GM19463 (cell line): ENCODE results near the gene SNX13.
"Not testable (repeated sequence)": the region's sequence is repeated elsewhere in the genome, so short reads cannot be mapped to it uniquely, and the experiment has no call there.

Source experiments
- ATAC-seq: cut with Tn5 transposase; IDR thresholded peaks from one replicate; pipeline ENCODE4 v1.9.1; 2021; ENCODE audit warnings: mild to moderate bottlenecking, moderate library complexity; ENCODE audit not compliant: unreplicated experiment

The SNX13 gene

GRCh38 chr7:17855202-17855601, 85.1 kb downstream of the SNX13 start:
- no peak for ATAC-seq

GRCh38 chr7:17854261-17855047, 85.8 kb downstream of the SNX13 start:
- no peak for ATAC-seq

GRCh38 chr7:17852361-17852760, 87.9 kb downstream of the SNX13 start:
- ATAC-seq = no peak

GRCh38 chr7:17849504-17849903, 90.8 kb downstream of the SNX13 start:
- no peak for ATAC-seq

- no peak for ATAC-seq
These were observed 91.8 kb downstream of the SNX13 start for GRCh38 chr7:17848516-17848915.

GRCh38 chr7:17846935-17847334, 93.4 kb downstream of the SNX13 start:
- ATAC-seq = no peak

GRCh38 chr7:17845197-17845547, 95.1 kb downstream of the SNX13 start:
- ATAC-seq = no peak

- no peak for ATAC-seq
These were observed 95.6 kb downstream of the SNX13 start for GRCh38 chr7:17844514-17845196.

GRCh38 chr7:17844022-17844421, 96.3 kb downstream of the SNX13 start:
- no peak for ATAC-seq

- no peak for ATAC-seq
These were observed 97.3 kb downstream of the SNX13 start for GRCh38 chr7:17843041-17843440.

GRCh38 chr7:17832820-17833355, 107.4 kb downstream of the SNX13 start:
- no peak for ATAC-seq

- no peak for ATAC-seq
These were observed 108.1 kb downstream of the SNX13 start for GRCh38 chr7:17832242-17832641.

GRCh38 chr7:17830206-17830605, 110.1 kb downstream of the SNX13 start:
- no peak for ATAC-seq

GRCh38 chr7:17829001-17829400, 111.3 kb downstream of the SNX13 start:
- ATAC-seq = no peak

- ATAC-seq = no peak
These were observed 117.6 kb downstream of the SNX13 start for GRCh38 chr7:17822547-17823173.

GRCh38 chr7:17816903-17817302, 123.4 kb downstream of the SNX13 start:
- no peak for ATAC-seq

GRCh38 chr7:17815318-17815717, 125.0 kb downstream of the SNX13 start:
- ATAC-seq = no peak

GRCh38 chr7:17814058-17814457, 126.2 kb downstream of the SNX13 start:
- ATAC-seq = no peak

- ATAC-seq = not testable (repeated sequence)
These were observed 131.1 kb downstream of the SNX13 start for GRCh38 chr7:17809215-17809614.

GRCh38 chr7:17807242-17807641, 133.1 kb downstream of the SNX13 start:
- ATAC-seq = no peak

- no peak for ATAC-seq
These were observed 133.7 kb downstream of the SNX13 start for GRCh38 chr7:17806631-17807030.

GRCh38 chr7:17802056-17802455, 138.2 kb downstream of the SNX13 start:
- no peak for ATAC-seq
